B cell (primary cell): ENCODE data around the gene SMCO2. TPM values are rescaled to one million over a fixed set of nuclear protein-coding genes. Genes with fewer than 3 reads are reported as not detected.

Source experiments
- ATAC-seq: fragments of 200-7000 bp; cut with Tn5 transposase; one replicate; pipeline ENCODE4 v1.10.0; 2021; ENCODE audit warnings: low read depth, mild to moderate bottlenecking, moderate number of reproducible peaks, moderate library complexity
- CTCF ChIA-PET: fragments of 350-600 bp; sonication (Branson Sonifier 250); formaldehyde crosslinking; loops from one replicate; lab custom pipeline; 2021; ENCODE audit warnings: antibody characterized with exemption, inconsistent platforms; lab: Charles Lee
- POLR2A ChIA-PET: fragments of 350-600 bp; sonication (Branson Sonifier 250); formaldehyde crosslinking; loops from one replicate; lab custom pipeline; 2021; ENCODE audit warnings: antibody characterized with exemption; lab: Charles Lee
- DNase-seq: peaks from one replicate; pipeline ENCODE4 v3.0.0; 2013
- H2AFZ ChIP-seq: 2 replicates; pipeline ENCODE4 v1.6.1; 2012; ENCODE audit warnings: mild to moderate bottlenecking, low read depth, low read length; ENCODE audit not compliant: insufficient read depth, poor library complexity, severe bottlenecking
- H3K27ac ChIP-seq, 2 donors: 1 replicate in 1 of 2; 2 replicates in 1 of 2; pipeline ENCODE4 v1.5.1; 2012 to 2013; ENCODE audit warnings: low read length in 2 of 2, mild to moderate bottlenecking in 2 of 2, moderate library complexity in 1 of 2
- H3K27me3 ChIP-seq, 4 experiments: fragments of 200-600 bp in 1 of 4; sonication (generic) in 1 of 4; replicated peaks in 1 of 4; 1 replicate in 2 of 4; 2 replicates in 2 of 4; pipeline versions ENCODE4 v1.6.1 to v1.7.0; 2013 to 2016; ENCODE audit warnings: low read length in 3 of 4, mild to moderate bottlenecking in 2 of 4, mixed read lengths in 1 of 4, moderate library complexity in 1 of 4; ENCODE audit not compliant: insufficient read depth in 4 of 4, control insufficient read depth in 3 of 4; ENCODE audit errors: control extremely low read depth in 1 of 4
- H3K36me3 ChIP-seq, 2 experiments: replicated peaks in 1 of 2; 1 replicate in 1 of 2; 2 replicates in 1 of 2; pipeline versions ENCODE4 v1.6.1 to v1.7.1; 2013; ENCODE audit warnings: low read length in 1 of 2; ENCODE audit not compliant: insufficient read depth in 2 of 2, control insufficient read depth in 1 of 2; ENCODE audit errors: control extremely low read depth in 1 of 2, extremely low read depth in 1 of 2
- H3K4me1 ChIP-seq, 2 donors: fragments of 200-600 bp in 1 of 2; sonication (generic) in 1 of 2; 1 replicate in 1 of 2; 2 replicates in 1 of 2; pipeline versions ENCODE4 v1.5.1 to v1.6.1; 2013 to 2017; ENCODE audit warnings: low read length in 2 of 2; ENCODE audit not compliant: control insufficient read depth in 2 of 2, insufficient read depth in 2 of 2
- H3K4me2 ChIP-seq: replicated peaks from 2 replicates; pipeline ENCODE3; 2012; ENCODE audit warnings: mild to moderate bottlenecking, low read depth, low read length; ENCODE audit not compliant: poor library complexity, severe bottlenecking
- H3K4me3 ChIP-seq, 5 experiments: fragments of 200-600 bp in 1 of 5; sonication (generic) in 1 of 5; 1 replicate in 3 of 5; 2 replicates in 2 of 5; pipeline versions ENCODE4 v1.5.1 to v1.7.0; 2011 to 2016; ENCODE audit warnings: low read length in 4 of 5, mild to moderate bottlenecking in 4 of 5, low read depth in 2 of 5, control low read depth in 1 of 5, moderate library complexity in 1 of 5; ENCODE audit not compliant: insufficient read depth in 1 of 5; ENCODE audit errors: control extremely low read depth in 1 of 5, extremely low read depth in 1 of 5
- H3K79me2 ChIP-seq: fragments of 200-600 bp; sonication (generic); one replicate; pipeline ENCODE4 v1.6.0; 2016; ENCODE audit warnings: low read length; ENCODE audit not compliant: control insufficient read depth, insufficient read depth
- H3K9ac ChIP-seq: fragments of 200-600 bp; sonication (generic); 2 replicates; pipeline ENCODE4 v1.6.1; 2017; ENCODE audit warnings: mild to moderate bottlenecking, low read length, moderate library complexity
- H3K9me3 ChIP-seq, 3 donors: one replicate each; pipeline versions ENCODE4 v1.6.1 to v1.7.1; 2013; ENCODE audit warnings: low read length in 2 of 3; ENCODE audit not compliant: control insufficient read depth in 2 of 3, insufficient read depth in 1 of 3; ENCODE audit errors: control extremely low read depth in 1 of 3
- H4K20me1 ChIP-seq: 2 replicates; pipeline ENCODE4 v1.6.0; 2012; ENCODE audit warnings: mild to moderate bottlenecking, low read length; ENCODE audit not compliant: insufficient read depth, control insufficient read depth, poor library complexity, severe bottlenecking
- H3K27ac Mint-ChIP-seq: one replicate; pipeline ENCODE4 v1.8.0; 2021; ENCODE audit warnings: mixed read lengths
- H3K27me3 Mint-ChIP-seq: one replicate; pipeline ENCODE4 v1.8.0; 2021; ENCODE audit warnings: mixed read lengths
- H3K4me1 Mint-ChIP-seq: one replicate; pipeline ENCODE4 v1.8.0; 2021; ENCODE audit warnings: mixed read lengths
- H3K4me3 Mint-ChIP-seq: one replicate; pipeline ENCODE4 v1.8.0; 2021; ENCODE audit warnings: mixed read lengths
- H3K9me3 Mint-ChIP-seq: one replicate; pipeline ENCODE4 v1.8.0; 2022; ENCODE audit warnings: mixed read lengths; ENCODE audit not compliant: insufficient read depth
- EZH2 ChIP-seq: IDR thresholded peaks from 2 replicates; pipeline ENCODE4 v1.6.1; 2012; ENCODE audit warnings: borderline replicate concordance, low read depth, mild to moderate bottlenecking, moderate library complexity, low read length; ENCODE audit not compliant: insufficient read depth, poor library complexity, severe bottlenecking
- WGBS: methylation state at CpG from one replicate; pipeline ENCODE4 v1.1.5; 2013; ENCODE audit warnings: missing lambda C conversion rate; ENCODE audit not compliant: insufficient coverage; 5-methylcytosine and 5-hydroxymethylcytosine counted together
- intact Hi-C: fragments of 100-400 bp; cut with micrococcal nuclease; formaldehyde crosslinking; loops from one replicate; pipeline ENCODE4 v1.10.0; 2022
- polyA plus RNA-seq: library from polyadenylated mRNA; depleted of rRNA; stranded (reverse); fragments of >200 nt; gene quantifications from 2 replicates; pipeline ENCODE4 v1.2.3, GENCODE V29; 2012
- total RNA-seq, 2 donors: library from RNA; stranded (reverse); fragments of 120-200 nt in 1 of 2; gene quantifications; 1 replicate in 1 of 2; 2 replicates in 1 of 2; pipeline versions ENCODE4 v1.2.3 to v1.2.4, GENCODE V29; 2013 to 2022
- TF ChIP-seq, protein P1 (sequence below): fragments of 200-600 bp; IDR thresholded peaks from one replicate; pipeline ENCODE4 v1.8.0; 2022; ENCODE audit warnings: antibody characterized with exemption, mild to moderate bottlenecking

The SMCO2 gene
- total and polyA plus RNA-seq, 2 donors (not counting 1 experiment from before 2014, with no cell fraction given), result 0.15 TPM; not detected in 1

DNA sequence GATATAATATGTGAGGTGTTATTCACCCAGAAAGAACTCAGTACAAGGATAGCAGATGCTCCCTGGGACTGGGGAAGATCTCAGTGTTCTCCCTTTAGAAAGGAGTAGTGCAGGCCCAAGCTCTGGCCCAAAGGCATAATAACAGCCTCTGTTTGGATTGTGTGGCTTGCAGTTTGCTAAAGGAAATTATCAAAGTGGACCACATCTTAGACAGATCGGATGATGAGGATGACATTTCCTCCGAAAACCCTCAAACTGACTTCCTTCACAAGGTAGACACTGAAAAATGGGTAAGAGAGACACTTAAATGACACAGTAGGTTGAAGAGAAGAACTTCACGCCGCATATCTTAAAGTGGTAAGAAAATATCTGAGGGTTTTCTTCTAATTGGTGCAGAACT lies 26.1 kb downstream of the SMCO2 start:
- POLR2A ChIA-PET, result no interaction called here
- 40% methylated on average over 1 of the region's 4 CpGs for WGBS
- intact Hi-C loops, result no loop called here
- CTCF ChIA-PET, result no interaction called here
- Histone ChIP-seq H2AFZ (no peak overlapping the region), H3K9me3 (peaks cover 0 to 16% (median 5%) of the 10 kb centered on the region in 3 donors), H3K4me2 (no peak overlapping the region), H3K9ac (no peak overlapping the region), H3K27me3 (no peaks in the 10 kb centered on the region), H3K27ac (no peak overlapping the region), H4K20me1 (no peaks in the 10 kb centered on the region), H3K4me1 (peaks cover 5 to 6% of the 10 kb centered on the region in 2 donors), H3K36me3 (no peaks in the 10 kb centered on the region), H3K4me3 (no peak overlapping the region), H3K79me2 (no peaks in the 10 kb centered on the region)
- no peak for ATAC-seq
- H3K4me1 Mint-ChIP-seq, result peaks cover 7% of the 10 kb centered on the region
- DNase-seq, result no peak
- peaks cover 15% of the 10 kb centered on the region for H3K9me3 Mint-ChIP-seq
- H3K4me3 Mint-ChIP-seq, result no peak overlapping the region
- no peak for TF ChIP-seq EZH2
- TF ChIP-seq, protein P1, sequence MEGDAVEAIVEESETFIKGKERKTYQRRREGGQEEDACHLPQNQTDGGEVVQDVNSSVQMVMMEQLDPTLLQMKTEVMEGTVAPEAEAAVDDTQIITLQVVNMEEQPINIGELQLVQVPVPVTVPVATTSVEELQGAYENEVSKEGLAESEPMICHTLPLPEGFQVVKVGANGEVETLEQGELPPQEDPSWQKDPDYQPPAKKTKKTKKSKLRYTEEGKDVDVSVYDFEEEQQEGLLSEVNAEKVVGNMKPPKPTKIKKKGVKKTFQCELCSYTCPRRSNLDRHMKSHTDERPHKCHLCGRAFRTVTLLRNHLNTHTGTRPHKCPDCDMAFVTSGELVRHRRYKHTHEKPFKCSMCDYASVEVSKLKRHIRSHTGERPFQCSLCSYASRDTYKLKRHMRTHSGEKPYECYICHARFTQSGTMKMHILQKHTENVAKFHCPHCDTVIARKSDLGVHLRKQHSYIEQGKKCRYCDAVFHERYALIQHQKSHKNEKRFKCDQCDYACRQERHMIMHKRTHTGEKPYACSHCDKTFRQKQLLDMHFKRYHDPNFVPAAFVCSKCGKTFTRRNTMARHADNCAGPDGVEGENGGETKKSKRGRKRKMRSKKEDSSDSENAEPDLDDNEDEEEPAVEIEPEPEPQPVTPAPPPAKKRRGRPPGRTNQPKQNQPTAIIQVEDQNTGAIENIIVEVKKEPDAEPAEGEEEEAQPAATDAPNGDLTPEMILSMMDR, result no peak
- no peak overlapping the region for H3K27ac Mint-ChIP-seq
- H3K27me3 Mint-ChIP-seq, result peaks cover 3% of the 10 kb centered on the region

GRCh38 chr12:27474344-27474743 lies 27.8 kb downstream of the SMCO2 start:
- no peaks in the 10 kb centered on the region for H3K36me3 ChIP-seq
- H3K27ac ChIP-seq, result no peak overlapping the region
- H3K4me3 ChIP-seq, result no peak overlapping the region
- intact Hi-C loops, result no loop called here
- no peak overlapping the region for H3K27ac Mint-ChIP-seq
- H3K4me1 ChIP-seq, result no peaks in the 10 kb centered on the region
- no peak overlapping the region for H2AFZ ChIP-seq
- H3K27me3 ChIP-seq, result no peaks in the 10 kb centered on the region
- no peak for ATAC-seq
- no peak overlapping the region for H3K4me3 Mint-ChIP-seq
- H3K27me3 Mint-ChIP-seq, result peaks cover 3% of the 10 kb centered on the region
- ChIA-PET CTCF (no interaction called here), POLR2A (no interaction called here)
- 76% methylated on average over 3 of the region's 3 CpGs for WGBS
- H3K4me2 ChIP-seq, result no peak overlapping the region
- no peaks in the 10 kb centered on the region for H3K4me1 Mint-ChIP-seq
- H3K79me2 ChIP-seq, result no peaks in the 10 kb centered on the region
- H3K9me3 ChIP-seq, result peaks cover 5 to 26% (median 14%) of the 10 kb centered on the region in 3 donors
- DNase-seq, result no peak
- no peak overlapping the region for H3K9ac ChIP-seq
- H3K9me3 Mint-ChIP-seq, result peaks cover 19% of the 10 kb centered on the region
- H4K20me1 ChIP-seq, result no peaks in the 10 kb centered on the region
- no peak for TF ChIP-seq EZH2
- TF ChIP-seq, protein P1, result no peak
